ENCODE results near the gene GFRAL.

The GFRAL gene

GRCh38 chr6:55433446-55434130 is 106.3 kb downstream of the GFRAL start:
- no peak for DNase-seq (ENCODE audit: low spot score)

- DNase-seq (ENCODE audit: low spot score), result no peak
These were observed 109.9 kb downstream of the GFRAL start for GRCh38 chr6:55437141-55437540.

- no peak for DNase-seq (ENCODE audit: low spot score)
These were observed 110.9 kb downstream of the GFRAL start for GRCh38 chr6:55438203-55438602.

- no peak for DNase-seq (ENCODE audit: low spot score)
These were observed 116.2 kb downstream of the GFRAL start for GRCh38 chr6:55443238-55444134.

GRCh38 chr6:55445648-55446204 is 118.5 kb downstream of the GFRAL start:
- peak; percentile 0 for DNase-seq (ENCODE audit: low spot score)

GRCh38 chr6:55447891-55448290 is 120.6 kb downstream of the GFRAL start:
- DNase-seq (ENCODE audit: low spot score), result no peak

- no peak for DNase-seq (ENCODE audit: low spot score)
These were observed 121.2 kb downstream of the GFRAL start for GRCh38 chr6:55448451-55448850.

- DNase-seq (ENCODE audit: low spot score), result no peak
These were observed 122.0 kb downstream of the GFRAL start for GRCh38 chr6:55449225-55449624.

GRCh38 chr6:55450005-55450404 is 122.7 kb downstream of the GFRAL start:
- no peak for DNase-seq (ENCODE audit: low spot score)
